K562 (cell line): Measurements from ENCODE around the gene ERF. TPM values are rescaled to one million over a fixed set of nuclear protein-coding genes. Genes with fewer than 3 reads are reported as not detected.
A peak's percentile ranks its signal among the peaks of the same experiment; 100 is the strongest.

Source experiments
- ATF2 ChIP-seq: sonication (generic); formaldehyde crosslinking; IDR thresholded peaks from 2 replicates; pipeline ENCODE4 v1.8.1; 2022; ENCODE audit warnings: missing genetic modification reagents
- CEBPG ChIP-seq, 3 experiments: fragments of 200-800 bp in 1 of 3; sonication (Bioruptor generic) in 1 of 3; sonication (generic) in 1 of 3; formaldehyde crosslinking in 1 of 3; IDR thresholded peaks in 2 of 3; conservative IDR thresholded peaks in 1 of 3; 2 replicates each; pipeline versions ENCODE4 v1.6.1 to v1.8.0; 2016 to 2022; ENCODE audit warnings: missing compliant biosample characterization in 2 of 3, missing genetic modification characterization in 2 of 3, mild to moderate bottlenecking in 1 of 3, missing genetic modification reagents in 1 of 3
- COPS2 ChIP-seq: fragments of 450-650 bp; conservative IDR thresholded peaks from 2 replicates; pipeline ENCODE4 v1.6.1; 2016; ENCODE audit warnings: mild to moderate bottlenecking, moderate library complexity
- ELK3 ChIP-seq: fragments of 450-650 bp; formaldehyde crosslinking; IDR thresholded peaks from 2 replicates; pipeline ENCODE4 v1.4.0; 2020; ENCODE audit warnings: mild to moderate bottlenecking
- FOXO4 ChIP-seq: fragments of 450-650 bp; formaldehyde crosslinking; IDR thresholded peaks from 2 replicates; pipeline ENCODE4 v1.4.0; 2020; ENCODE audit warnings: mild to moderate bottlenecking, moderate library complexity
- HNRNPUL1 ChIP-seq: fragments of 200-400 bp; formaldehyde crosslinking; IDR thresholded peaks from 2 replicates; pipeline ENCODE4 v1.6.1; 2017; ENCODE audit warnings: low read length
- ILK ChIP-seq: fragments of 450-650 bp; IDR thresholded peaks from 2 replicates; pipeline ENCODE4 v1.6.1; 2016; ENCODE audit warnings: missing genetic modification characterization, low read depth, mild to moderate bottlenecking, missing compliant biosample characterization, moderate library complexity, borderline replicate concordance
- NCOA2 ChIP-seq, 2 experiments: fragments of 450-650 bp; IDR thresholded peaks; 2 replicates each; pipeline ENCODE4 v1.6.1; 2018; ENCODE audit warnings: mild to moderate bottlenecking in 2 of 2, moderate library complexity in 1 of 2; ENCODE audit not compliant: partially characterized antibody in 2 of 2
- PHB ChIP-seq: fragments of 250-450 bp; sonication (Bioruptor Pico); IDR thresholded peaks from 2 replicates; pipeline ENCODE4 v1.5.0; 2021
- PURB ChIP-seq: sonication (generic); formaldehyde crosslinking; IDR thresholded peaks from 2 replicates; pipeline ENCODE4 v1.9.0; 2021; ENCODE audit warnings: low read depth, mild to moderate bottlenecking, missing genetic modification reagents
- RBM14 ChIP-seq: fragments of 200-400 bp; formaldehyde crosslinking; IDR thresholded peaks from 2 replicates; pipeline ENCODE4 v1.6.1; 2018; ENCODE audit warnings: low read depth, mild to moderate bottlenecking, low read length, moderate library complexity, borderline replicate concordance; ENCODE audit not compliant: insufficient read depth
- SMAD1 ChIP-seq: fragments of 150-350 bp; IDR thresholded peaks from 2 replicates; pipeline ENCODE4 v1.6.1; 2014; ENCODE audit warnings: low read length, low read depth; ENCODE audit not compliant: partially characterized antibody
- TEAD4 ChIP-seq, 2 experiments: sonication (generic) in 1 of 2; formaldehyde crosslinking in 1 of 2; IDR thresholded peaks; 2 replicates each; pipeline versions ENCODE4 v1.6.1 to v1.8.0; 2012 to 2022; ENCODE audit warnings: borderline replicate concordance in 1 of 2, inconsistent platforms in 1 of 2, low read length in 1 of 2, mild to moderate bottlenecking in 1 of 2, missing genetic modification reagents in 1 of 2
- USF2 ChIP-seq: sonication (generic); formaldehyde crosslinking; IDR thresholded peaks from 2 replicates; pipeline ENCODE4 v1.5.0; 2020; ENCODE audit warnings: missing genetic modification reagents
- ZMIZ1 ChIP-seq, 2 experiments: fragments of 150-350 bp in 1 of 2; IDR thresholded peaks; 2 replicates each; pipeline ENCODE4 v1.6.1; 2012 to 2016; ENCODE audit warnings: low read depth in 2 of 2, low read length in 2 of 2, mild to moderate bottlenecking in 1 of 2, moderate library complexity in 1 of 2
- ZNF282 ChIP-seq: sonication (generic); formaldehyde crosslinking; IDR thresholded peaks from 2 replicates; pipeline ENCODE4 v1.8.1; 2023; ENCODE audit warnings: missing genetic modification reagents
- ZNF778 ChIP-seq: fragments of 450-650 bp; formaldehyde crosslinking; IDR thresholded peaks from 2 replicates; pipeline ENCODE4 v1.4.0; 2020; ENCODE audit warnings: mild to moderate bottlenecking, moderate library complexity
- polyA plus RNA-seq, 8 experiments: library from polyadenylated mRNA; depleted of rRNA in 4 of 8; stranded (reverse) in 5 of 8; unstranded in 3 of 8; fragments of >200 nt; fragmentation: Nextera tagmentation in 2 of 8; fragmentation: Illumina TruSeq in 1 of 8; extraction: Ambion mirVana in 2 of 8; extraction: Trizol in 1 of 8; gene quantifications; 2 replicates each; pipeline versions ENCODE4 v1.2.1 to v1.2.3, GENCODE V29; 2011 to 2014; ENCODE audit warnings: inconsistent platforms in 1 of 8, missing spikeins in 1 of 8
- total RNA-seq, 7 experiments: library from RNA; depleted of rRNA in 6 of 7; stranded (reverse); fragments of >200 nt in 6 of 7; fragmentation: Illumina TruSeq in 2 of 7; extraction: Trizol in 2 of 7; gene quantifications; 2 replicates each; pipeline versions ENCODE4 v1.2.1 to v1.2.3, GENCODE V29; 2011 to 2021; ENCODE audit warnings: low replicate concordance in 1 of 7

ERF gene
- total and polyA plus RNA-seq, 9 of the 15 experiments (the other 6 are each of a cell fraction or from before 2014, with no cell fraction given), result 0.03 to 75.4 (median 27.0) TPM

- TF ChIP-seq USF2 (no peak), FOXO4 (CRISPR knock-in tag) (no peak), ZNF282 (CRISPR knock-in tag) (no peak), SMAD1 (peak; percentile 58), PHB (no peak), TEAD4 (IDR thresholded peaks at IDR 0.05; ENCODE audit: low read length) (no peak), TEAD4 (CRISPR knock-in tag; IDR thresholded peaks at IDR 0.05; ENCODE audit: borderline replicate concordance) (no peak), HNRNPUL1 (no peak), NCOA2 (IDR thresholded peaks at IDR 0.05; ENCODE audit: partially characterized antibody in 2 of 2) (no peak), ILK (no peak), CEBPG (CRISPR knock-in tag; IDR thresholded peaks at IDR 0.05) (no peak), CEBPG (tag; conservative IDR thresholded peaks at IDR 0.05 in 1 of 2, IDR thresholded peaks at IDR 0.05 in 1 of 2) (no peak), RBM14 (no peak), ELK3 (CRISPR knock-in tag) (no peak), ATF2 (CRISPR knock-in tag) (no peak; the same call in 1 of the 2 replicates), PURB (CRISPR knock-in tag) (no peak), ZMIZ1 (IDR thresholded peaks at IDR 0.05; ENCODE audit: low read depth in 2 of 2, low read length in 2 of 2) (no peak), COPS2 (no peak), ZNF778 (no peak)
Observed at GRCh38 chr19:42254850-42255765, at the start of gene ERF (continued).
